GM10266 (cell line): ENCODE data around the gene IGSF22.
A peak's percentile ranks its signal among the peaks of the same experiment; 100 is the strongest.

Source experiments
- DNase-seq: peaks from one replicate; pipeline ENCODE4 v3.0.0; 2012; ENCODE audit errors: extremely low spot score
- CTCF ChIP-seq: IDR thresholded peaks from 2 replicates; pipeline ENCODE4 v1.5.1; 2012; ENCODE audit warnings: mild to moderate bottlenecking, low read depth; ENCODE audit not compliant: control insufficient read depth, insufficient read depth; ENCODE audit errors: missing control alignments

IGSF22 gene

GRCh38 chr11:18723991-18724390 lies 2.0 kb downstream of the IGSF22 start:
- DNase-seq, result no peak
- TF ChIP-seq CTCF, result no peak

- no peak for TF ChIP-seq CTCF
- DNase-seq, result no peak
Measured at GRCh38 chr11:18722293-18722637, 3.7 kb downstream of the IGSF22 start.

- peak; percentile 73 for DNase-seq
- TF ChIP-seq CTCF, result peak; percentile 77
Measured at GRCh38 chr11:18721561-18722292, 4.3 kb downstream of the IGSF22 start.

- TF ChIP-seq CTCF, result no peak
- DNase-seq, result peak; percentile 72
Measured at GRCh38 chr11:18720808-18721560, 5.0 kb downstream of the IGSF22 start.

GRCh38 chr11:18720091-18720807 lies 5.7 kb downstream of the IGSF22 start:
- TF ChIP-seq CTCF, result no peak
- no peak for DNase-seq

GRCh38 chr11:18715476-18715875 lies 10.5 kb downstream of the IGSF22 start:
- TF ChIP-seq CTCF, result no peak
- DNase-seq, result no peak

- no peak for DNase-seq
- TF ChIP-seq CTCF, result no peak
Measured at GRCh38 chr11:18714443-18714780, 11.6 kb downstream of the IGSF22 start.
